Stimulated activated CD8-positive, alpha-beta memory T cell treated with anti-CD3 and anti-CD28 coated beads, Interleukin-12 subunit alpha, Interleukin-12 subunit beta, amount 100 ng/mL, for 1 hour (primary cell): ENCODE measurements around the gene LYRM4.

Experiments
- DNase-seq: peaks from one replicate; pipeline ENCODE4 v3.0.0-alpha.2; 2020; ENCODE audit warnings: low read depth

Gene LYRM4

GRCh38 chr6:5280920-5281319, 20.2 kb upstream of the LYRM4 start:
- DNase-seq, result no peak

DNA sequence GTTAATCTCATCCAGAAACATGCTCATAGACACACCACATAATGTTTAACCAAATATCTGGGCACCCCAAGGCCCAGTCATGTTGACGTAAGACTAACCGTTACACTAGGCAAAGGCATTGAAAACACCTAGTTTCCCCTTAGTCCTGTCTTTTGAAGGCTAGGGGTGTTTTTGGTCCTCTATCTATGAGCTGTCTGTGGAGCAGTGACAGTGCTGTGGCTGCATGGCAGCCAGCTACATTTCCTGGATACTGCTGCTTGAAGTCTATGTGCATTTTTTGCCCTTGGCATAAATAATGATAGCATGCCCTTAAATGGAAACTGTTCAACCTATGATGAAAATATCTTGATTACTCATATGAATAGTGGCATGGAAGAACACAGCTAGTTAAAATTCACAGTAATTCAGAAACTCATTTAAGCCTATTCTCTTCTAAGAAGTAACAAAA, 19.2 kb upstream of the LYRM4 start:
- no peak for DNase-seq

GRCh38 chr6:5278565-5279120, 17.9 kb upstream of the LYRM4 start:
- DNase-seq, result no peak

DNA sequence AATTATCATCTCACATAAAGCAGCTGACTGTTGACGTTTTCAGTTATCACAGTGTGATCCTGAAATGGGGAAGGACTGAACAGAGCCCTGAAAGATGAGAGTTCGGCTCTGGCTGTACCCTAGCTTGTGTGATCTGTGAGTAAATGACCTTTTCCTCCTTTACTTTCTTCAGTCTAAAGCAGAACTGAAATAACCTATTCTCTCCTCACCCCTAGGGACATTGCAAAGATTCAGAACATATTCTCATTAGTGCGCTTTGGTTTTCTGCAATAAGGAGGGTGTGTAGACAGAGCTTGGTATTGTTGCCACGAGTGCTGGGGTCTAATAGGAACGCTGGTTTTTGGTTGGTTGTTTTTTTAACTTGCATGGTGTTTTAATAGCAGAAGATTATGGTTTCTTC, 17.3 kb upstream of the LYRM4 start:
- no peak for DNase-seq

DNA sequence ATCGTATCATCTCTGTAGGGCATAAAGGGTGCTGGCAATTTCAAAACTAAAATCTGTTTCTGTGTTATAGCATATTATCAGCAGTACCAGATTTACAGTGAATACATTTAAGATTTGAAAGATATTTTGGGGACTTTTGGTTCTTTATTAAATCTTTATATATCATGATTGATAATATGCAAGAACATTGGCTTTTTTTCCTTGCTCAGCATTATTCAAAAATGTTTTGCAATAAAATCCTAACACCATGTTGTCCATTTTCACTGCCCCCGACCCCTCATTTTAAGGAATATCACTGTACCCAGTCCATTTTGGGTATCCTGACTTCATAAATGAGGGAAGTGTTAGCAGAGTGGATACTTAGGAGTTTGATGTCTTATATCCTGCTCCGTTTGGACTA, 16.8 kb upstream of the LYRM4 start:
- DNase-seq, result no peak

DNA sequence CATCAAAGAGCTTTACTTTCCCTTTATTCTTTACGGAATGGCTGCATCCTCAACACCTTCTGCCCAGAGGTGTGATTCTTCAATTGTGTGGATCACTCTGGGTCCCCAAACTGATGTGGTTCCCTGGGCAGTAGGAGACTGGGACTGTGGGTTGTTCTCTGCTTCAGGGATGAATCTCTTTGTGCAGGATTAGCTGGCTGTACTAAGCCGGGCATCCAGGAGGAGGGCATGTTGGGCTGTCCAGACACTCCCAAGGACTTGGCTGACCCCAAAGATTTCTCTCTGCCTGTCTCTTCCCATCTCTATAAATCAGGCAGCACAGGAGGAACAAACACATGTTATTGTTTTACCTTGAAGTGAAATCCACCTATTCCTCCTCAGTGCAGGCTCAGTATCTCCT, 15.8 kb upstream of the LYRM4 start:
- no peak for DNase-seq

DNA sequence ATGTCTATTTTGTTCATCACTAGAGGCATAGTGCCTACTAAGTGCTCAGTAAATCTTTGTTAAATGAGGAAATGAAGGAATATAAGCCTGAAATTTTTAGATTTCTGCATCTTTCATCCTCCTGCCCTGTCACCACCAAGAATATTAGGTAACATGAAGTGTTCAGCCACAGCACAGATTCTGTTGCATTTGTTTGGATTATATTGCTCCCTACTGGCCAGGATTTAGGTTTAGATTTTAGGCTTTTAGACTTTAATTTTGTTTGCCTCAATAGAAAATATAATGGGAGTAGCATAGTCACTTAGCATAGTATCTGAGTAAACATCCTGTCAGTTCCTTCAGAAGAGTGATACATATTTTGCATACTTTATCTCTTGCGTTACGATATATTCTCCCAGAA, 14.7 kb upstream of the LYRM4 start:
- no peak for DNase-seq

DNA sequence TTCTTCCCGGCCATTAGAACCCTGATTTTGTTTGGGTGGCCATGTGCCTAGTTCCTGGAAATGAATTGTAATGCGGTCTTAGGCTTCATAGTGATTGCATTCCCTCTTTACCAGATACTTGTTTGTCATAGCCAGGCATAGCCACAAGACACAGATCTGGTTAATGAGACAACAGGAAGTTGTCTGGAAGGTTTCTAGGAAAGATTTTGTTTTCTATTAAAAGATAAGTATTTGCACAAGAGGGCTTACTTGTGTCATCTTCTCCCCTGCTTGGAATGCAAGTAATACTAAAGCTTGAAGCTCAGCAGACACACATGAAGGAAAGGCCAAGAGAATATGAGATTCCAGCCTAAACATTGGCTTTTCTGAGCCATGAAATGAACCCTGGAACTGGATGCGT, 13.5 kb upstream of the LYRM4 start:
- no peak for DNase-seq

DNA sequence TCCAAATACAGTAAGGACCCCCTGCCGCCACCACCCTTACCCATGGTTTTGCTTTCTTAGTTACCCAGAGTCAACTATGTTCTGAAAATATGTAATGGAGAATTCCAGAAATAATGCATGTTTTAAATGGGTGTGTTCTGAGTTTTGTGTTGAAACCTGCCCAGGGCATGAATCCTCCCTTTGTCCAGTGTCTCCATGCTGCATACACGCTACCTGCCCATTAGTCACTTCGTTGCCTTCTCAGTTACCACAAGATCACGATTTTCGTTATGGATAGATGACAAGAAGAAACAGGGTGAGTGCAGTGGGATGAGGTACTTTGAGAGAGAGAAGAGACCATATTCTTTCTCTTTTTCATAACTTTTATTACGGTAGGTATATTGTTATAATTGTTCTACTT, 11.2 kb upstream of the LYRM4 start:
- DNase-seq, result no peak

DNA sequence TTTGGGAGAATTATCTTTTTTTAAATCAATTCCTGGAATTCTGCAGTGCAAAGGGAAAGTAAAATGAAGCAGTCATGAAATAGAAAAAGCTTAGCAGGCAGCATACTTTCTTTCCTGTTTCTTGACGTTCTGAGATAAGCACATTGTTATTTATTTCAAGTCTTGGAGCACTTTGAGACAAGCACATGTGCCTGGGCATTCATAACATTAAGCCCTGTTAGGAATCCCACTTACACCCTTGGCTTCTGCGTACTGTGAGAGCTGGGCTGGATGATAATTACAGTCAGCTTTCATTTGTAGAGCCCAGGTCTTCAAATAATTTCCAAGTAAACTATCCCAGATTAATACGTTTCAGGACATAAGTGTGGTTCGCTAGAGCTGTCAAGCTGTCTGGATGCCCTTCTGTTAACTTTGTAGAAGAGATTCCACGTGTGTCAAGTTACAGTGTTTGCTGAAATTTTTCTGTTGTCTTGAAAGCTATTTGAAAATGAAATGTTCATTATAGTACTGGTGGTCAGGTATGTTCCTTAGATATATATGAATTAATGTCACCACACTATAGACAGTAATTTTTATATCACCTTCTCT, 9.4 kb upstream of the LYRM4 start:
- DNase-seq, result no peak

DNA sequence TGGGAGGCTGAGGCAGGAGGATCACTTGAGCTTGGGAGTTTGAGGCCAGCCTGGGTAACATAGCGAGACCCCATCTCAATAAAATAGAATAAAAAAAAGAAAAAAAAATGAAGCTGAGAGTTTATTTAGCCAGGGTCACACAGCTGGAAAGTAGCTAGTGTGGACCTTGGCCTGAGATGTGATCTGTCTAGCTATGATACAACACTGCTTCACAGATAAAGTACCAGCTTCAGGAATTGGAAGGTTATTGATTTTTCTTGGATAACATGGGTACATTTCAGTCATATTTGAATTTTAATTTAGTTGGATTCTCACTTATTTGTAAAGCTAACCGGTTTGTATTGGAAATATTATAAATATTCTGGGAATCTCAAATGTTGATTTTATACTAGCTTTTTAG, 5.7 kb upstream of the LYRM4 start:
- no peak for DNase-seq

- DNase-seq, result no peak
Observed at GRCh38 chr6:5261545-5262109, 877 bp upstream of the LYRM4 start.

GRCh38 chr6:5260111-5260620, 584 bp downstream of the LYRM4 start:
- DNase-seq, result peak; percentile 62

GRCh38 chr6:5259428-5259827, 1.3 kb downstream of the LYRM4 start:
- no peak for DNase-seq

GRCh38 chr6:5257400-5257799, 3.4 kb downstream of the LYRM4 start:
- no peak for DNase-seq

GRCh38 chr6:5256952-5257351, 3.8 kb downstream of the LYRM4 start:
- DNase-seq, result no peak

DNA sequence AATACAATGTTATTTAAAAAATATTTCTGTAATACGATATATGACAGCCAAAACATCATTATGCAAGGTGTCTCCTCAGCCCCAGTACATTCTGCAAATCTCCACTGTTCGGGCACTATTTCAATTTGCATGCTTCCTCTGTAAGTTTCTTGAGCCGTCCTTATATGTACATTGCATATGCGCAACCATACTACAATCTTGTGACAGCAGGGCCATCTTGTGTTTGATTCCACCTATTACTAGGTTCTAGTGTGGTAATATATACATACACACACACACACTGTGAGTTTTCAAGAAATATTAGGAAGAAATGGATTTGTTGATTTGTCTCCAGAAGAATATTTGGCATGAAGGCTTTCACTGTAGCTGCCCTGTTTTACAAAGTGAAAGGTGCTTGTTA, 9.8 kb downstream of the LYRM4 start:
- DNase-seq, result no peak

- no peak for DNase-seq
Observed at GRCh38 chr6:5250451-5250850, 10.3 kb downstream of the LYRM4 start.

- no peak for DNase-seq
Observed at GRCh38 chr6:5249451-5250122, 11.2 kb downstream of the LYRM4 start.

GRCh38 chr6:5248302-5249098, 12.2 kb downstream of the LYRM4 start:
- DNase-seq, result no peak

DNA sequence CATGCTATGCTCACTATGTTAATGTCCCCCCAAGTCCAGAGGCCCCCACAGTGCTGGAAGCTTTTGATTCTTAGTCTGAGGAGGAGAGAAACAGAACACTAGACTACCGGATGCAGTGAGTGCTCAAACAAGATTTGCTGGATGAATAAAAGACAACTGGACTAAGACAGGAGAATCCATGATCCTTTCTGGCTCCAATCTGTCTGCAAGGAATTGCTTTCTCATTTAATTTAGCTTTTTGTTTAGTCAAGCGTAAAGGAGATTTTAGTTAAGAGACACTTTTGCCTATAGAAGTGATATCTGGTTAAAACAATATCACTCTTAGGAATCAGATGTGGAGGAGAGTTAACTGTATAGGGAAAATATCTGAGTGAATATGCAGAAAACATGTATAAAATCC, 13.5 kb downstream of the LYRM4 start:
- DNase-seq, result no peak
